GM12892 (cell line): ENCODE data around the gene SLC45A1.

Experiments
- DNase-seq: peaks from one replicate; pipeline ENCODE4 v3.0.0; 2011; ENCODE audit not compliant: insufficient read length
- FAIRE-seq: peaks from 2 replicates; lab custom pipeline; 2011; peaks lifted over from hg19 to GRCh38; lab: Jason Lieb, UNC
- POLR2A ChIP-seq: IDR thresholded peaks from 2 replicates; pipeline ENCODE4 v1.6.1; 2011; ENCODE audit warnings: low read depth, low read length, control low read depth
- POLR2AphosphoS5 ChIP-seq: IDR thresholded peaks from 2 replicates; pipeline ENCODE4 v1.6.1; 2011; ENCODE audit warnings: low read depth, low read length, control low read depth
- TAF1 ChIP-seq: IDR thresholded peaks from 2 replicates; pipeline ENCODE4 v1.6.1; 2011; ENCODE audit warnings: low read depth, mild to moderate bottlenecking, control low read depth, low read length, borderline replicate concordance

SLC45A1 gene

GRCh38 chr1:8359617-8360481 is 41.9 kb downstream of the SLC45A1 start:
- no peak for FAIRE-seq
- TF ChIP-seq TAF1 (no peak), POLR2A (no peak), POLR2AphosphoS5 (no peak)
- DNase-seq = no peak

GRCh38 chr1:8360493-8361197 is 42.7 kb downstream of the SLC45A1 start:
- FAIRE-seq (no peak), DNase-seq (no peak)
- TF ChIP-seq TAF1 (no peak), POLR2AphosphoS5 (no peak), POLR2A (no peak)

- TF ChIP-seq POLR2A (no peak), POLR2AphosphoS5 (no peak), TAF1 (no peak)
- no peak for DNase-seq
- no peak for FAIRE-seq
Observed at GRCh38 chr1:8361198-8361849, 43.4 kb downstream of the SLC45A1 start.

GRCh38 chr1:8362701-8363101 is 44.8 kb downstream of the SLC45A1 start:
- TF ChIP-seq POLR2AphosphoS5 = no peak
- TF ChIP-seq TAF1 = no peak
- no peak for TF ChIP-seq POLR2A
- FAIRE-seq = no peak
- DNase-seq = no peak

- DNase-seq (no peak), FAIRE-seq (no peak)
- no peak for TF ChIP-seq POLR2AphosphoS5
- TF ChIP-seq POLR2A = no peak
- TF ChIP-seq TAF1 = no peak
Observed at GRCh38 chr1:8363186-8363766, 45.4 kb downstream of the SLC45A1 start.

- FAIRE-seq (no peak), DNase-seq (no peak)
- no peak for TF ChIP-seq POLR2AphosphoS5
- TF ChIP-seq TAF1 = no peak
- no peak for TF ChIP-seq POLR2A
Observed at GRCh38 chr1:8363767-8364301, 45.9 kb downstream of the SLC45A1 start.

- no peak for TF ChIP-seq POLR2A
- no peak for TF ChIP-seq TAF1
- no peak for TF ChIP-seq POLR2AphosphoS5
- FAIRE-seq = no peak
Observed at GRCh38 chr1:8364528-8365442, 46.9 kb downstream of the SLC45A1 start.

GRCh38 chr1:8365661-8366362 is 47.9 kb downstream of the SLC45A1 start:
- FAIRE-seq (no peak), DNase-seq (no peak)
- TF ChIP-seq POLR2A (no peak), TAF1 (no peak), POLR2AphosphoS5 (no peak)

More at GRCh38 chr1:8364528-8365442, 46.9 kb downstream of the SLC45A1 start:
- DNase-seq = no peak

- no peak for FAIRE-seq
- no peak for DNase-seq
- TF ChIP-seq POLR2A (no peak), POLR2AphosphoS5 (no peak), TAF1 (no peak)
Observed at GRCh38 chr1:8367571-8368194, 49.8 kb downstream of the SLC45A1 start.

GRCh38 chr1:8368956-8369639 is 51.2 kb downstream of the SLC45A1 start:
- no peak for FAIRE-seq
- no peak for TF ChIP-seq POLR2AphosphoS5
- TF ChIP-seq POLR2A = no peak
- TF ChIP-seq TAF1 = no peak
- DNase-seq = no peak
